ENCODE results near the gene ZBTB44.

DNA sequence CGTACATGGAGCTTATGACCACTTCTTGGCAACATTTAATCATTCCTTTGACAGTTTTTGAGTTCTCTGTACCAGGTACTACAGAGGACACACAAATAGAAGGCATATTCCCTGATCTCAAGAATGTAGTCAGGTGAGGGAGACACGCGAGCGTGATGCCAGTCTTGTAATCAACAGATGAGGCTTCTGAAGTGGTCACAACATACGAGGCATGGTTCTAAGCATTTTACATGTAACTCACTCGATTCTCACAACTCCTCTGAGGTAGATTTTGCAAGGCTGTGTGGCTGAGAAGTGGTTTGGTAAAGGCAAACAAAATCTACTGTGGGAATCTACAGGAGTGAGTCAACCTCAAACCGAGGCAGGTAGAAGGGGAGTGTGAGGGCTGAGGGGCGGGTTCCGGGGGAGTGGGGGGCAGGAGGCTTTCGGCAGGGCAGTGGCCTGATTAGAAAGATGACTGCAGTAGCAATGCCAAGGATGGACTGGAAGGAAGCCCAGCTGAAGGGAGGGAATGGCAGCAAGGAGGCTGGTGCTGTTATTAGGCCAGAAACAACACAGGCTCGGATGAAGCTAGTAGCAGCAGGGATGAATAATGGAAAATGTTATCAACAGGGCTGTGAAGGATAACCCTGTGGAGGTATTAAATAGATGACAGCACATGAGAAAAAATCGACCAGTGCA, 91.3 kb downstream of the ZBTB44 start:
- TF ChIP-seq POLR2AphosphoS5 (IDR thresholded peaks at IDR 0.05) (no peak), POLR2A (IDR thresholded peaks at IDR 0.05) (no peak), CTCF (IDR thresholded peaks at IDR 0.05) (no peak)

All from sigmoid colon (tissue), 4 donors.